Measurements from ENCODE around the gene TFAP2A.

The TFAP2A gene

DNA sequence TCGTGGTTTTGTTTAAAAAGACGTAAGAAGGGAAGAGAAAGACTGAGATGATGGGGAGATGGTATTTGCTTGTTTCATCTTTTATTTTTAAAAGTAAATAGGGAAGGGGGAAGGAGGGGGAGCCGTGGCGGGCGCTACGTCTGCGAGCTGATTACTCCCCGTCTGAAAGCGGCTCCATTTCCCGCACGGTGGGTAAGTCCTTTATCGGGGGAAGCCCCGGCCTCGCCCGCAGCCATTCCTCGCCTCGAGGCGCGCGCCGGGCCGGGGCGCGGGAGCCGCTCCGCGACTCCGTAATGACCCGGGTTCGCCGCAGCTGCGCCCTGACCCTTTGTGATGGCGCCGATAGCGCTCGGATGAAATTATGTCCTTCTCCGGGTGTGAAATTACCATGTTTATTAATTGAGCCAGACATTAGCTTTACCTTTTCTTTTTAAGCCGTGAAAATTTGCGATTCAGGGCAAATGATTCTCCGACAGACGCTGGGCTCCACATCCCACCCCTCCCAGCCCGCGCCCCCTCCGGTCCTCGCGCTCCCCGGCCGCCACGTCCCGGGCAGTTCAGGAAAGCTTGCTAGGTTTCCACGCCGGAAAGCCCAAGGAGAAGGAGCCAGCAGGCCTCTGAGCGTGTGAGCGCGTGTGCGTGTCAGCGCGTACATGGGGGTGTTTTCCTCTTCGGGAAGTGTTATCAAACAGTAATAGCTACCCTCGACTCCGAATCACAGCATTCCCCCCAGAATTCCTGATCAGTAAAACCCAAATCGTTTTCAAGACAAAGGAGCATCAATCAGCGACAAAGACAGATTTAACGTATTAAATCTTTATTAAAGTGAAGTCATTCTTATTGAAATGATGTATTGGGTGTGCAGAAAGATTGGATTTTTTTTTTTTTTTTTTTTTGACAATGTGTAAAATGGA, 30.0 kb downstream of the TFAP2A start:
- H3K9me3 Mint-ChIP-seq = peaks cover 4 to 6% of the 10 kb centered on the region in 2 donors
- H3K27me3 Mint-ChIP-seq = peaks cover 84 to 99% of the 10 kb centered on the region in 2 donors
- H3K27ac Mint-ChIP-seq = no peak overlapping the region
- H3K4me3 Mint-ChIP-seq = no peak overlapping the region
- peaks cover 13% of the 10 kb centered on the region for H3K36me3 Mint-ChIP-seq (ENCODE audit: insufficient read depth)
- DNase-seq = no peak
- peaks cover 5 to 7% of the 10 kb centered on the region in 2 donors for H3K4me1 Mint-ChIP-seq (ENCODE audit: low read depth in 2 of 2)
- no peak for ATAC-seq (replicated peaks)

DNA sequence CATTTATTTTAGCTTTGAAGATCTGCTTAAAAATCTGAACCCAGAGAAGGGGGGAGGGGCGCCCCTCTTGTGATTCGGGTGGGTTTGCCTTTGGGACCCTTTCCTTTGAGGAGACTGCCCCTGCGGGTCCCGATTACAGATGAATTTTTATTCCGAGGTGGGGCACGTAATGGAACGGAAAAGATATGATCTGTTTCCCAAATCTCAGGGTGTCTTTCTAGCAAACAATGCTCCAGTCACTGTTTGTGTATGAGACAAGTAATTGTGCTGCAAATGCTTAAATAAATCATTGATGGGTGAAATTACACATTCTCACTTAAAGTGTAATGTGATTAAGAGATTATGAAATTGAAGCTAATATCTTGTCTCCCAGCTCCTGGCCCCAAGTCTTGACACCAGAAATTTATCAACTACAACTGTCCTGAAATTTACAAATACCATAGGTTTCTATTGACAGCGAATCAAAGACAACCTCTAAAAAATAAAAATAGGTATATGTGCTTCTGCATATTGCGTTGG, 30.7 kb downstream of the TFAP2A start:
- Mint-ChIP-seq H3K27ac (no peak overlapping the region), H3K27me3 (peaks cover 77 to 92% of the 10 kb centered on the region in 2 donors), H3K4me1 (ENCODE audit: low read depth in 2 of 2) (peaks cover 4 to 5% of the 10 kb centered on the region in 2 donors), H3K9me3 (peaks cover 0 to 4% of the 10 kb centered on the region in 2 donors), H3K36me3 (ENCODE audit: insufficient read depth) (peaks cover 13% of the 10 kb centered on the region), H3K4me3 (no peak overlapping the region)
- ATAC-seq (replicated peaks) = no peak
- DNase-seq = no peak

- H3K4me1 Mint-ChIP-seq (ENCODE audit: low read depth in 2 of 2) = peaks cover 4 to 5% of the 10 kb centered on the region in 2 donors
- no peak overlapping the region for H3K27ac Mint-ChIP-seq
Measured at GRCh38 chr6:10383331-10384090, 31.4 kb downstream of the TFAP2A start.

DNA sequence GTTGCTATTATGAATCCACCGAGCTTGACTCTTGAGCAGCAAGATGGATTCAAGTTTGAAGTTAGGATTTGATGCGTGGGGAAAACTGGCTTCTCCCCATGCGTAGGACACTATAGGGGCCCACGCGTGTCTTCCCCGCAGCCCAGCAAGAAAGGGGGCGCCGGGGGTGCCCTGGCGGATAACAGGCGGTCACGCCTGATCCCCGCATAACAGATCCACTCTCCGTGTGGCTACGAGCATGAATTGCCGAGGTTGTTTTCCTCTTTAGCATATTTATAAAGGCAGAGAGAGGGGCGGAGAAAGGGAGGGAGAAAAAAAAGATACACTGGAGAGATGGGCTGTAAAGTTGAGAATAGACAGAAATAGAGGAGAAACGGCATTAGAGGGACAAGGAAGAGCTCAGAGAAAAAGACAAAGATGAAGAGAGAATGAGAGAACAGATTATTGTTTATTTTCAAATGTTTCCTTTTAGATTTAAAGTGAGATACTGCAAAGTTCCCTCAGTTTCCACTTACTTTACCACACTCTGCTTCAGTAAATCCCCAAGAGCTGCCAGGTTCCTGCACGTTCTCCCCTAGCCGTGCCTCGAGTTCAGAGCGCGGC, 32.0 kb downstream of the TFAP2A start:
- H3K27ac Mint-ChIP-seq = no peak overlapping the region
- no peak for ATAC-seq (replicated peaks)
- H3K36me3 Mint-ChIP-seq (ENCODE audit: insufficient read depth) = peaks cover 13% of the 10 kb centered on the region
- peak overlapping the region in 1 of 2 donors; percentile 54 for H3K4me3 Mint-ChIP-seq
- DNase-seq = no peak
- peaks cover 4 to 5% of the 10 kb centered on the region in 2 donors for H3K4me1 Mint-ChIP-seq (ENCODE audit: low read depth in 2 of 2)
- peaks cover 74 to 87% of the 10 kb centered on the region in 2 donors for H3K27me3 Mint-ChIP-seq
- H3K9me3 Mint-ChIP-seq = peaks cover 0 to 4% of the 10 kb centered on the region in 2 donors

More at GRCh38 chr6:10383331-10384090, 31.4 kb downstream of the TFAP2A start:
- ATAC-seq (replicated peaks) (no peak), DNase-seq (no peak)
- H3K9me3 Mint-ChIP-seq = peaks cover 0 to 4% of the 10 kb centered on the region in 2 donors
- peaks cover 13% of the 10 kb centered on the region for H3K36me3 Mint-ChIP-seq (ENCODE audit: insufficient read depth)
- H3K4me3 Mint-ChIP-seq = no peak overlapping the region
- peaks cover 71 to 87% of the 10 kb centered on the region in 2 donors for H3K27me3 Mint-ChIP-seq

DNA sequence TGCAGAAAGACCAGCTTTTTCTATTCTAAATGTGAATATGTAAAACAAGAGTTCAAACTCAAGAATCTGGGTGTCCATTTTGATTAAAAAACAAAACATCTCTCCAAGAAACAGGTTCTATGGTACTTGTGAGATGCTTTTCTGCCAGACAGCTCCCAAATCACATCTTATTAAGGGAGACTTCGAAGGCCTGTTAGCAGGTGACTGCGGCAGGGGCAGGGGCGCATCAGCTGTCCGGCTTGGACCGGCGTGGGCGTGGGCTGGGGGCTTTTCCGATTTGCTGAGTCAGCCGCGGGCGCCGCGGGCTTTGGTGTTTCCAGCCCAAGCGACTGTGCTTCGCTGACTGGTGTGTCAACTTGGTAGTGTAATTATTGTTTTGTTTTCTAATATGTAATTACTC, 32.6 kb downstream of the TFAP2A start:
- ATAC-seq (replicated peaks) (no peak), DNase-seq (no peak)
- peaks cover 0 to 4% of the 10 kb centered on the region in 2 donors for H3K9me3 Mint-ChIP-seq
- H3K36me3 Mint-ChIP-seq (ENCODE audit: insufficient read depth) = peaks cover 13% of the 10 kb centered on the region
- peaks cover 77 to 87% of the 10 kb centered on the region in 2 donors for H3K27me3 Mint-ChIP-seq
- peaks cover 4 to 5% of the 10 kb centered on the region in 2 donors for H3K4me1 Mint-ChIP-seq (ENCODE audit: low read depth in 2 of 2)
- H3K4me3 Mint-ChIP-seq = peak overlapping the region in 1 of 2 donors; percentile 54
- no peak overlapping the region for H3K27ac Mint-ChIP-seq

DNA sequence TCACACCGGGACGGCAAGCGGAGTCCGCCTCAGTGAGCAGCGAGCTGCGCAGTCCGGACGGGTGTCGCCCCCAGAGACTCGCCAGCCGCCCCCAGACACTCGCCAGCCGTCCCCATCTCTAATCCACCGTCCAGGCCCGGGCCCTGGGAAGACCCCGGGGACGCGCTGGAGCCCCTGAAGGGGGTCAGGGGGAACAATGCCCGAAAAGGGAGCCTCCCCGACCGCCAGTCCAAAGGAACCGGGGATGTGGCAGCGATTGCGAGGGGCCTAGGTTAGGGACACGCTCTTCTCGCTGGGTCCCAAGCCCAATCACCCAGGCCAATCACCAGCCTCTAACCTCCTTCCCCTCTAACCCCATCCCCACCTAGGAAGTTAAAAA, 33.1 kb downstream of the TFAP2A start:
- H3K27ac Mint-ChIP-seq = no peak overlapping the region

DNA sequence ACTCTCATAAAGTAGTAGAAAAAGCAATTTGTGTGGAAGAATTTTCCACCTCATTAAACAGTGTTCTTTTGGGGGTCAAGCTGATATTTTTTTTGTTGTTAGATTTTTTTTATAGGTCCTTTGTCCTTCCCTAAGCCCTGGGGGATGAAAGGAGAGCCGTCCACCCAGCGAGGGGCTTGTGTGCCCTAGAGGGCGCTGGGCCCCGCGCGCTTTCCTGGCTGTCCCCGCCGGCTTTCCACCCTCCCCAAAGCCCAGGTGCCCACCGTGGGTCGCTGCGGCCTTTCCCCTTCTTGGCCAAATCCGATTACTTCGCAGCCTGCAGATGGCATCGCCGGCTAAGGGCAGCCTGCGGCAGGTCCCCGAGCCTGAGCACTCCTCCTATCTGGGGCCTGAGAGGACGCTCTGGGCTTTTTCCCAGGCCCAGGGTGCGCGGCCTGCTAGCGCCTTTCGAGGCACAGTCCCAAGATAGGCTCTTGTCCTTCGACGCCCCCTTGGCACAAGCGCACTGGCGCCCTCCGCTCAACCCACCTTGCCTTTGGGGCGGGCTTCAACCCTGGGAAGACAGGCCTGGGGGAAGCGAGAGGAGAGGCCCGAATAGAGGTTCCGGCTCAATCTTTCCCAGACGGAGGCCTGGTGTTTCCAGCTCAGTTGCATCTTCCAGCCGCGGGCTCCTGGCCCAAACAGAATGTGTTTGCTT, 33.6 kb downstream of the TFAP2A start:
- ATAC-seq (replicated peaks) (no peak), DNase-seq (no peak)
- peaks cover 13% of the 10 kb centered on the region for H3K36me3 Mint-ChIP-seq (ENCODE audit: insufficient read depth)
- H3K27me3 Mint-ChIP-seq = peaks cover 67 to 81% of the 10 kb centered on the region in 2 donors
- peaks cover 0 to 2% of the 10 kb centered on the region in 2 donors for H3K9me3 Mint-ChIP-seq
- H3K4me3 Mint-ChIP-seq = no peak overlapping the region
- peaks cover 4 to 5% of the 10 kb centered on the region in 2 donors for H3K4me1 Mint-ChIP-seq (ENCODE audit: low read depth in 2 of 2)
- H3K27ac Mint-ChIP-seq = no peak overlapping the region

More for the DNA sequence above, 33.1 kb downstream of the TFAP2A start:
- Mint-ChIP-seq H3K9me3 (peaks cover 0 to 3% of the 10 kb centered on the region in 2 donors), H3K36me3 (ENCODE audit: insufficient read depth) (peaks cover 13% of the 10 kb centered on the region), H3K4me3 (no peak overlapping the region), H3K4me1 (ENCODE audit: low read depth in 2 of 2) (peaks cover 4 to 5% of the 10 kb centered on the region in 2 donors), H3K27me3 (peaks cover 73 to 86% of the 10 kb centered on the region in 2 donors)
- ATAC-seq (replicated peaks) = no peak
- no peak for DNase-seq

- DNase-seq (no peak), ATAC-seq (replicated peaks) (no peak)
- Mint-ChIP-seq H3K4me1 (ENCODE audit: low read depth in 2 of 2) (no peaks in the 10 kb centered on the region), H3K27ac (no peak overlapping the region), H3K9me3 (no peaks in the 10 kb centered on the region), H3K4me3 (no peak overlapping the region), H3K36me3 (ENCODE audit: insufficient read depth) (no peaks in the 10 kb centered on the region), H3K27me3 (peaks cover 23 to 24% of the 10 kb centered on the region in 2 donors)
Measured at GRCh38 chr6:10375391-10375969, 39.4 kb downstream of the TFAP2A start.

DNA sequence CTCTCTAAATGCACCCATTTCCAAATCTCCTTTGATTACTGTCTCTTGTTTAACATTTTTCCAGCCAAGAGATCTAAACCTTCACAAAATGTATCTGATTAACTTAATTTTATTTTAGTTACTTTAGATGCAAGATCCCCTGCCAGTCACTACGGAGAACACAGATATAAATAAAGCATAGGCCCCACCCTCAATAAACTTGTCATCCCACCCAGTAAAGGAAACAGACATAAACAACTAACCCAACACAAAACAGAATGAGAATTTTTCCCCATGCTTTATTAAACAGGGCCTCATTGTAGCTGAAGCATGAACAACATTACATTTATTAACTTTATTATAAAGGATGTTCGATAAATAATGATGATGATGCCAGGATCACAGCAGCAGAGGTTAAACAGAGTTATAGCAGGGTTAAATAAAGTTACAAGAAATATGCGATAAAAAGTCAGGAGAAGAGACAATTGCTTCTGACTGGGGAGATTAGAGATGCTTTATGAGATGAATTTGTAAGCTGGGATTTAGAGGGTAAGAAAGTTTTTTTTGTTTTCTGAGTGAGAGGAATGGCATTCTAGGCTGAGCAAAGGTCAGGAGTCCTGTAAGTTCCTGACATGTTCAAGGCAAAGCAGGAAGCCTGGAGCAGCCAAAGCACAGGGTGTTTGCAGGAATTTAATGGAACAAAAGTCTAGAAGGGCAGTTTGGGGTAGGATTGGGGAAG, 41.1 kb downstream of the TFAP2A start:
- H3K27ac Mint-ChIP-seq = no peak overlapping the region
- peaks cover 16 to 23% of the 10 kb centered on the region in 2 donors for H3K27me3 Mint-ChIP-seq
- ATAC-seq (replicated peaks) (no peak), DNase-seq (no peak)
- no peaks in the 10 kb centered on the region for H3K36me3 Mint-ChIP-seq (ENCODE audit: insufficient read depth)
- H3K9me3 Mint-ChIP-seq = no peaks in the 10 kb centered on the region
- no peak overlapping the region for H3K4me3 Mint-ChIP-seq
- no peaks in the 10 kb centered on the region for H3K4me1 Mint-ChIP-seq (ENCODE audit: low read depth in 2 of 2)

DNA sequence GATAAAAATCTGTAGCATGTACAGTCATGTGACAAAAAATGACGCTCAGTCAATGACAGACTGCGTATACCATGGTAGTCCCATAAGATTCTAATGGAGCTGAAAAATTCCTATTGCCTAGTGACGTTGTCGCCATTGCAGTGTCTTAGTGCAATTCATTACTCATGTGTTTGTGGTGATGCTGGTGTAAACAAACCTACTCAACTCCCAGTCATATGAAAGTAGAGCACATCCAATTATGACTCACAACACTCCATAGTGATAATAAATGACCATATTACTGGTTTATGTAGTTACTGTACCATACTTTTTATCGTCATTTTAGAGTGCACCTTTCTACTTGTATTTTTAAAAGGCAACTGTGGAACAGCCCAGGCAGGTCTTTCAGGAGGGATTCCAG, 45.0 kb downstream of the TFAP2A start:
- no peak overlapping the region for H3K27ac Mint-ChIP-seq
- no peaks in the 10 kb centered on the region for H3K4me1 Mint-ChIP-seq (ENCODE audit: low read depth in 2 of 2)
- peaks cover 0 to 17% of the 10 kb centered on the region in 2 donors for H3K27me3 Mint-ChIP-seq
- no peak for DNase-seq
- no peak for ATAC-seq (replicated peaks)
- no peaks in the 10 kb centered on the region for H3K9me3 Mint-ChIP-seq
- no peak overlapping the region for H3K4me3 Mint-ChIP-seq
- no peaks in the 10 kb centered on the region for H3K36me3 Mint-ChIP-seq (ENCODE audit: insufficient read depth)

GRCh38 chr6:10368861-10369260, 46.0 kb downstream of the TFAP2A start:
- H3K36me3 Mint-ChIP-seq (ENCODE audit: insufficient read depth) = no peaks in the 10 kb centered on the region
- H3K27ac Mint-ChIP-seq = no peak overlapping the region
- H3K27me3 Mint-ChIP-seq = peaks cover 0 to 17% of the 10 kb centered on the region in 2 donors
- H3K9me3 Mint-ChIP-seq = peaks cover 0 to 2% of the 10 kb centered on the region in 2 donors
- no peaks in the 10 kb centered on the region for H3K4me1 Mint-ChIP-seq (ENCODE audit: low read depth in 2 of 2)
- H3K4me3 Mint-ChIP-seq = no peak overlapping the region
- no peak for DNase-seq
- ATAC-seq (replicated peaks) = no peak

DNA sequence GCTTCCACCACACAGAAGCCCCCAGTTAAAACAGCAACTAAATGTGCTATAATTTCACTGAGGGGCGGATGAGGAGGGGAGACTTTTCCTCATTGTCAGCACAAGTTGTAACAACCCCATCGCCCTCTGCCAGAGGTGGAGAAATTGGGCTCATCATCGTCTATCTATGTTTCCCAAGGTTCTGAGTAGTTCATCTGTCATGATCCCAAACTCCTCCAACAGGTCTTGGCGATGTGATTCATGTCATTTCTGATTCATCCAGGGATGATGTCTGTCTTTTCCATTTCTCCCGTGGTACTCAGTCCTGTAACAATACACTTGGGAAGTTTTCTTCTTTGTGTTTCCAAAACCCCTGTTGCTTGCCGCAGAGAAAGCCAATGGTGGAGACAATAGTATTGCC, 51.0 kb downstream of the TFAP2A start:
- Mint-ChIP-seq H3K27me3 (peaks cover 0 to 12% of the 10 kb centered on the region in 2 donors), H3K36me3 (ENCODE audit: insufficient read depth) (no peaks in the 10 kb centered on the region), H3K27ac (no peak overlapping the region), H3K4me3 (no peak overlapping the region), H3K9me3 (peaks cover 0 to 2% of the 10 kb centered on the region in 2 donors), H3K4me1 (ENCODE audit: low read depth in 2 of 2) (no peaks in the 10 kb centered on the region)
- ATAC-seq (replicated peaks) = no peak
- no peak for DNase-seq
